Adrenal gland (tissue), 12 donors: Measurements from ENCODE around the gene PIK3CG. TPM values are rescaled to one million over a fixed set of nuclear protein-coding genes. Genes with fewer than 3 reads are reported as not detected.
"Not testable (repeated sequence)": the region's sequence is repeated elsewhere in the genome, so short reads cannot be mapped to it uniquely, and the experiment has no call there.

Source experiments
- DNase-seq, 7 donors: peaks; one replicate each; pipeline ENCODE4 v3.0.0-alpha.2; 2019 to 2020
- H3K27ac ChIP-seq, 5 donors: fragments of 200-600 bp; sonication (generic) in 4 of 5; 1 replicate in 3 of 5; 2 replicates in 2 of 5; pipeline versions ENCODE4 v1.5.1 to v1.8.0; 2016 to 2020; ENCODE audit warnings: mild to moderate bottlenecking in 1 of 5
- H3K27me3 ChIP-seq: fragments of 200-600 bp; 2 replicates; pipeline ENCODE4 v1.8.0; 2021
- H3K36me3 ChIP-seq, 2 donors: fragments of 200-600 bp; replicated peaks in 1 of 2; 1 replicate in 1 of 2; 2 replicates in 1 of 2; pipeline versions ENCODE4 v1.5.1 to v1.8.0; 2018 to 2022
- H3K4me1 ChIP-seq, 2 donors: fragments of 200-600 bp; replicated peaks in 1 of 2; 1 replicate in 1 of 2; 2 replicates in 1 of 2; pipeline versions ENCODE4 v1.5.1 to v1.8.0; 2018 to 2021
- H3K4me3 ChIP-seq, 4 donors: fragments of 200-600 bp; sonication (generic) in 3 of 4; one replicate each; pipeline ENCODE4 v1.5.1; 2016 to 2018
- H3K9me3 ChIP-seq, 3 donors: fragments of 200-600 bp; sonication (generic) in 1 of 3; replicated peaks in 1 of 3; 1 replicate in 2 of 3; 2 replicates in 1 of 3; pipeline versions ENCODE4 v1.5.1 to v1.8.0; 2016 to 2021
- POLR2A ChIP-seq, 2 donors: fragments of 450-650 bp; IDR thresholded peaks; one replicate each; pipeline ENCODE4 v1.6.1; 2017; ENCODE audit warnings: antibody characterized with exemption in 2 of 2, mild to moderate bottlenecking in 2 of 2, moderate library complexity in 1 of 2
- WGBS, 4 donors: extraction: QIAGEN DNeasy Blood & Tissue Kit in 2 of 4; methylation state at CpG; one replicate each; pipeline versions ENCODE4 v1.1.5 to v1.1.7; 2013 to 2017; 5-methylcytosine and 5-hydroxymethylcytosine counted together
- intact Hi-C, 2 donors: fragments of 100-400 bp; cut with DNase I; formaldehyde crosslinking; loops; one replicate each; pipeline versions ENCODE4 v1.14.1 to v1.15.0; 2022 to 2023
- polyA plus RNA-seq, 3 donors: library from polyadenylated mRNA; stranded (reverse); fragments of 200-250 nt in 2 of 3; fragments of 350-450 nt in 1 of 3; fragmentation: Illumina TruSeq in 1 of 3; extraction: RNeasy Lipid Tissue Mini Kit (QIAGEN cat#74804) in 1 of 3; gene quantifications; one replicate each; pipeline ENCODE4 v1.2.3, GENCODE V29; 2013 to 2014
- total RNA-seq, 9 donors: library from RNA; depleted of rRNA in 4 of 9; stranded (reverse); fragments of >200 nt in 4 of 9; fragments of 120-200 nt in 1 of 9; fragmentation: NEBNext Ultra II Directional in 1 of 9; extraction: Animal tissue kit (Norgen Biotek cat#: 25700) in 1 of 9; gene quantifications; one replicate each; pipeline versions ENCODE4 v1.1.0 to v1.2.4, GENCODE V29; 2013 to 2023
- TF ChIP-seq, protein P1 (sequence below), 6 experiments: fragments of 450-650 bp in 4 of 6; fragments of 200-600 bp in 2 of 6; sonication (generic) in 1 of 6; IDR thresholded peaks; 1 replicate in 5 of 6; 2 replicates in 1 of 6; pipeline versions ENCODE4 v1.5.1 to v1.8.0; 2016 to 2021; ENCODE audit warnings: antibody characterized with exemption in 6 of 6, mild to moderate bottlenecking in 2 of 6, moderate library complexity in 1 of 6
- donor health status: healthy with polysubstance abuse.
- donor health status: Bipolar disorder and iron deficiency.
- donor health status: DM: yes; HTN: yes; CAD: no.
- donor health status: DM: no; HTN: no; CAD: no.
- donor health status: DM: no; HTN: no; CAD: no.
- donor health status: DM: yes; HTN: yes; CAD: no.

Gene PIK3CG
- total and polyA plus RNA-seq, 12 donors: 0.13 to 11.9 (median 4.1) TPM

DNA sequence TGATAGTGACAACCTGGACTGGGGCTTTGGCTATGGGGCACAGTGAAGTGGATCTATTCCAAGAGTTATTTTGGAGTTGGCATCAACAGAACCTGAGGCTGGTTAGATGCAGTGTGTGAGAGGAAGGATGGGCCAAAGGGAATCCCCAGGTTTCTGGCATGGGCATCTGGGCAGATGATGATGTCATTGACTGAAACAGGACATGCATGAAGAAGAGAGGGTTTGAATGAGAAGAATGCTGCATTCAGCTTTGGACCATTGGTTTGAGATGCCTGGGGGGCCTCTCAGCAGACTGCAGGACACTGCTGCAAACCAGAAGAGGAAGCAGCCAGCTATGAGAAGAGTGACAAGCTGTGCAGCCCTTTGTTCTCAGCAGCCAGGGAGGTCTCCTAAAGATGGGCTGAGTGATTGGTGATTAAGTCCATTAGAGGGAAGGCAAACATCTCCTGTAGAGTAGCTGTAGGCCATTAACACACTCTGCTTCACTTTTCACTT is 23.1 kb upstream of the PIK3CG start:
- no peaks in the 10 kb centered on the region for H3K4me1 ChIP-seq
- DNase-seq: no peak
- no peak for TF ChIP-seq POLR2A (IDR thresholded peaks at IDR 0.05)
- no peaks in the 10 kb centered on the region for H3K27me3 ChIP-seq
- no peak overlapping the region for H3K4me3 ChIP-seq
- H3K27ac ChIP-seq: no peak overlapping the region
- no peaks in the 10 kb centered on the region for H3K36me3 ChIP-seq
- intact Hi-C loops: no loop called here
- no peaks in the 10 kb centered on the region for H3K9me3 ChIP-seq

DNA sequence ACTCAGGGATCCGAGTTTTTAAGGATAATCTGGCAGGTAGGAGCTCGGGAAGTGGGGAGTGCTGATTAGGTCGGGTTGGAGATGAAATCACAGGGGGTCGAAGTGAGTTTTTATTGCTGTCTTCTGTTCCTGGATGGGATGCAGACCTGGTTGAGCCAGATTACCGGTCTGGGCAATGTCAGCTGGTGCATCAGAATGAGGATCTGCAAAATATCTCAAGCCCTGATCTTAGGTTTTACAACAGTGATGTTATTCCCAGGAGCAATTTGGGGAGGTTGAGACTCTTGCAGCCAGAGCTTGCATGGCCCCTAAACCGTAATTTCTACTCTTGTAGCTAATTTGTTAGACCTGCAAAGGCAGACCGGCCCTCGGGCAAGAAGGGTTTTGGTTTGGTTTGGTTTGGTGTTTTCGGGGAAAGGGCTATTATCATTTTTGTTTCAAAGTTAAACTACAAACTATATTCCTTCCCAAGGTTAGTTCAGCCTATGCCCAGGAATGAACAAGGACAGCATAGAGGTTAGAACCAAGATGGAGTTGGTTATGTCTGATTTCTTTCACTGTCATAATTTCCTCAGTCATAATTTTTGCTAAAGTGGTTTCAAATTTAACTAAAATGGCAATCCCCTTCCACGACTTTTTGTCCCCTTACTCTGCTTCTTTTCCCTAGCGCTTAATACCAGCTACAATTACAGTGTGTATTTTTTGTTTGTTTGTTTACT is 20.6 kb upstream of the PIK3CG start:
- no peak for DNase-seq
- Histone ChIP-seq H3K36me3 (no peaks in the 10 kb centered on the region), H3K4me1 (no peaks in the 10 kb centered on the region), H3K4me3 (no peak overlapping the region), H3K27me3 (no peaks in the 10 kb centered on the region), H3K9me3 (no peaks in the 10 kb centered on the region), H3K27ac (no peak overlapping the region)
- TF ChIP-seq, protein P1, sequence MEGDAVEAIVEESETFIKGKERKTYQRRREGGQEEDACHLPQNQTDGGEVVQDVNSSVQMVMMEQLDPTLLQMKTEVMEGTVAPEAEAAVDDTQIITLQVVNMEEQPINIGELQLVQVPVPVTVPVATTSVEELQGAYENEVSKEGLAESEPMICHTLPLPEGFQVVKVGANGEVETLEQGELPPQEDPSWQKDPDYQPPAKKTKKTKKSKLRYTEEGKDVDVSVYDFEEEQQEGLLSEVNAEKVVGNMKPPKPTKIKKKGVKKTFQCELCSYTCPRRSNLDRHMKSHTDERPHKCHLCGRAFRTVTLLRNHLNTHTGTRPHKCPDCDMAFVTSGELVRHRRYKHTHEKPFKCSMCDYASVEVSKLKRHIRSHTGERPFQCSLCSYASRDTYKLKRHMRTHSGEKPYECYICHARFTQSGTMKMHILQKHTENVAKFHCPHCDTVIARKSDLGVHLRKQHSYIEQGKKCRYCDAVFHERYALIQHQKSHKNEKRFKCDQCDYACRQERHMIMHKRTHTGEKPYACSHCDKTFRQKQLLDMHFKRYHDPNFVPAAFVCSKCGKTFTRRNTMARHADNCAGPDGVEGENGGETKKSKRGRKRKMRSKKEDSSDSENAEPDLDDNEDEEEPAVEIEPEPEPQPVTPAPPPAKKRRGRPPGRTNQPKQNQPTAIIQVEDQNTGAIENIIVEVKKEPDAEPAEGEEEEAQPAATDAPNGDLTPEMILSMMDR (IDR thresholded peaks at IDR 0.05): no peak
- TF ChIP-seq POLR2A (IDR thresholded peaks at IDR 0.05): no peak
- intact Hi-C loops: no loop called here
- 69 to 75% (median 69%) methylated on average over 11 of the region's 11 CpGs for WGBS, 4 donors

DNA sequence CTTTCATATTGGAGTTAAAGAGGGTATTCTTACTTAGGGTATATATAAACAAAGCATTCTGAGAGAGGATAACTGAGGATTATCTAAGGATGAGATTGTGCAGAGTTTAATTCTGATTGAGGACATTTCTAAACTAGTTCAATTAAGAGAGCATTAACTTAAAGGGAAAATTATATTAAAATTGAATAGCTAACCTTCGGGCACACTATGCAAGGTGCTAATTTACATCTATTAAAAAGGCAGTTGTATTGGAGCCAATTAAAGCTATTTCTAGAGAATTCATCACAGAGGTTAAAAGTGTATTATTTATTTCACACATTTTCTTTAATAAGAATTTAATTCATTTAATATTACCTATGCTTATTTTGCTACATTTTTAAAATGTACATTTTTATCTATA is 17.0 kb upstream of the PIK3CG start:
- TF ChIP-seq, protein P1 (IDR thresholded peaks at IDR 0.05): no peak
- TF ChIP-seq POLR2A (IDR thresholded peaks at IDR 0.05): no peak
- no peak overlapping the region for H3K27ac ChIP-seq
- no peaks in the 10 kb centered on the region for H3K4me1 ChIP-seq
- H3K9me3 ChIP-seq: no peaks in the 10 kb centered on the region
- intact Hi-C loops: no loop called here
- no peaks in the 10 kb centered on the region for H3K36me3 ChIP-seq
- WGBS, 4 donors: 89 to 91% (median 91%) methylated on average over 1 of the region's 1 CpG
- no peak for DNase-seq
- no peaks in the 10 kb centered on the region for H3K27me3 ChIP-seq
- H3K4me3 ChIP-seq: no peak overlapping the region

DNA sequence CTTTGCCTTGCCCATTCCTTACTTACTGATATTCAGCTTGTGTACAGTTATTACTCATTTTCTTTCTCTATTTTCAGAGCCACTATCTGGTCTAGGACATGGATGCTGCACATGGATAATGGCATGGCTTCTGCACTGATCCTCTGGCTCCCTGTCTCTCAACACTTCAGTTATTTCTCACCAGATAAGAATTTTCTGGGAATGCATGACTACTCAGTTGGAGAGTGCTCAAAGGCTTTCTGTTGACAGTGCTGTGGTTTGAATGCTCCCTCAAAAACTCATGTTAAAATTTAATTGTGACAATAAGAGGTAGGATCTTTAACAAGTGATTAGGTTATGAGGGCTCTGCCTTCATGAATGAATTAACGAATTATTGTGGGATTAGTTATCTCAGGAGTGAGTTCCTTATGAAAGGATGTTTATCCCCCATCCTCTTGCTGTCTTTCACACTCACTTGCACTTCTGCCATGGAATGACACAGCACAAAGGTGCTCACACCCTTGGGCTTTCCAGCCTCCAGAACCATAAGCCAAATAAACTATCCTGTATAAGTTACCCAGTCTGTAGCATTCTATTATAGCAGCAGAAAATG is 16.1 kb upstream of the PIK3CG start:
- H3K27me3 ChIP-seq: no peaks in the 10 kb centered on the region
- no peak for DNase-seq
- TF ChIP-seq, protein P1 (IDR thresholded peaks at IDR 0.05): no peak
- no peak for TF ChIP-seq POLR2A (IDR thresholded peaks at IDR 0.05)
- H3K27ac ChIP-seq: no peak overlapping the region
- H3K36me3 ChIP-seq: no peaks in the 10 kb centered on the region
- H3K4me1 ChIP-seq: no peaks in the 10 kb centered on the region
- no peak overlapping the region for H3K4me3 ChIP-seq
- no peaks in the 10 kb centered on the region for H3K9me3 ChIP-seq
- WGBS, 4 donors: 29 to 71% (median 65%) methylated on average over 1 of the region's 1 CpG
- intact Hi-C loops: no loop called here

DNA sequence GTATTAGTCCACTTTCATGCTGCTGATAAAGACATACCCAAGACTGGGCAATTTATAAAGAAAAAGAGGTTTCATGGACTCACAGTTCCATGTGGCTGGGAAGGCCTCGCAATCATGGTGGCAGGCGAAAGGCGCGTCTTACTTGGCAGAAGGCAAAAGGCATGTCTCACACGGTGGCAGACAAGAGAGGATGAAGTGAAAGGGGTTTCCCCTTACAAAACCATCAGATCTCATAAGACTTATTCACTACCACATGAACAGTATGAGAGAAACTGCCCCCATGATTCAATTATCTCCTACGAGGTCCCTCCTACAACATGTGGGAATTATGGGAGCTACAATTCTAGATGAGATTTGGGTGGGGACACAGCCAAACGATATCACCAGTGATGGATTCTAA is 13.4 kb upstream of the PIK3CG start:
- 91 to 94% (median 92%) methylated on average over 7 of the region's 7 CpGs for WGBS, 4 donors

More for the DNA sequence above, 13.4 kb upstream of the PIK3CG start:
- H3K27me3 ChIP-seq, H3K9me3 ChIP-seq, H3K4me1 ChIP-seq, H3K36me3 ChIP-seq, H3K27ac ChIP-seq, H3K4me3 ChIP-seq, DNase-seq, intact Hi-C loops: not testable (repeated sequence)
